Hepatocyte (in vitro differentiated cells): ENCODE results near the gene LEPROT.

Source experiments
- CTCF ChIP-seq: fragments of 200-600 bp; sonication (generic); IDR thresholded peaks from 2 replicates; pipeline ENCODE4 v1.5.1; 2016; ENCODE audit warnings: antibody characterized with exemption, mild to moderate bottlenecking; ENCODE audit not compliant: poor library complexity
- EZH2 ChIP-seq: fragments of 200-600 bp; sonication (generic); IDR thresholded peaks from 2 replicates; pipeline ENCODE4 v1.6.1; 2016; ENCODE audit warnings: antibody characterized with exemption, mild to moderate bottlenecking, borderline replicate concordance

GRCh38 chr1:65418522-65419185 lies 1.8 kb upstream of the LEPROT start:
- no peak for TF ChIP-seq CTCF
- no peak for TF ChIP-seq EZH2
